ENCODE data around the gene EDC4.
"Not testable (repeated sequence)": the region's sequence is repeated elsewhere in the genome, so short reads cannot be mapped to it uniquely, and the experiment has no call there.

The EDC4 gene

GRCh38 chr16:67853670-67854069 is 19.2 kb upstream of the EDC4 start:
- DNase-seq (ENCODE audit: low read depth): no peak

GRCh38 chr16:67855789-67856188 is 17.1 kb upstream of the EDC4 start:
- no peak for DNase-seq (ENCODE audit: low read depth)

- DNase-seq (ENCODE audit: low read depth): no peak
Measured at GRCh38 chr16:67856927-67857546, 15.8 kb upstream of the EDC4 start.

- peak; percentile 97 for DNase-seq (ENCODE audit: low read depth)
Measured at GRCh38 chr16:67857547-67858233, 15.2 kb upstream of the EDC4 start.

GRCh38 chr16:67858500-67858899 is 14.4 kb upstream of the EDC4 start:
- no peak for DNase-seq (ENCODE audit: low read depth)

- DNase-seq (ENCODE audit: low read depth): peak; percentile 64
Measured at GRCh38 chr16:67860589-67861398, 12.1 kb upstream of the EDC4 start.

- no peak for DNase-seq (ENCODE audit: low read depth)
Measured at GRCh38 chr16:67861877-67862276, 11.0 kb upstream of the EDC4 start.

GRCh38 chr16:67862623-67863583 is 9.9 kb upstream of the EDC4 start:
- peak; percentile 97 for DNase-seq (ENCODE audit: low read depth)

- not testable (repeated sequence) for DNase-seq (ENCODE audit: low read depth)
Measured at GRCh38 chr16:67864044-67864443, 8.8 kb upstream of the EDC4 start.

- DNase-seq (ENCODE audit: low read depth): no peak
Measured at GRCh38 chr16:67864594-67864993, 8.3 kb upstream of the EDC4 start.

- no peak for DNase-seq (ENCODE audit: low read depth)
Measured at GRCh38 chr16:67865318-67865717, 7.5 kb upstream of the EDC4 start.

- DNase-seq (ENCODE audit: low read depth): no peak
Measured at GRCh38 chr16:67868290-67868689, 4.6 kb upstream of the EDC4 start.

GRCh38 chr16:67869653-67870052 is 3.2 kb upstream of the EDC4 start:
- no peak for DNase-seq (ENCODE audit: low read depth)

- no peak for DNase-seq (ENCODE audit: low read depth)
Measured at GRCh38 chr16:67871256-67871655, 1.6 kb upstream of the EDC4 start.

GRCh38 chr16:67872131-67872630 is 671 bp upstream of the EDC4 start:
- no peak for DNase-seq (ENCODE audit: low read depth)

GRCh38 chr16:67873435-67874370 is 851 bp downstream of the EDC4 start:
- DNase-seq (ENCODE audit: low read depth): no peak

GRCh38 chr16:67874372-67874771 is 1.5 kb downstream of the EDC4 start:
- no peak for DNase-seq (ENCODE audit: low read depth)

- no peak for DNase-seq (ENCODE audit: low read depth)
Measured at GRCh38 chr16:67877064-67877463, 4.2 kb downstream of the EDC4 start.

- no peak for DNase-seq (ENCODE audit: low read depth)
Measured at GRCh38 chr16:67878232-67878631, 5.4 kb downstream of the EDC4 start.

GRCh38 chr16:67878846-67879245 is 6.0 kb downstream of the EDC4 start:
- DNase-seq (ENCODE audit: low read depth): no peak

GRCh38 chr16:67879462-67879861 is 6.6 kb downstream of the EDC4 start:
- DNase-seq (ENCODE audit: low read depth): no peak
